Left kidney (tissue), 2 donors: Measurements from ENCODE around the gene IPO11. TPM values are rescaled to one million over a fixed set of nuclear protein-coding genes. Genes with fewer than 3 reads are reported as not detected.

ENCODE experiments used
- DNase-seq: peaks from one replicate; pipeline ENCODE4 v3.0.0-alpha.2; 2013
- polyA plus RNA-seq: library from polyadenylated mRNA; unstranded; fragments of 120-200 nt; gene quantifications from one replicate; pipeline ENCODE4 v1.2.1, GENCODE V29; 2013; ENCODE audit not compliant: insufficient read length

The IPO11 gene
- polyA plus RNA-seq, 1 donor, result 37.8 TPM

DNA sequence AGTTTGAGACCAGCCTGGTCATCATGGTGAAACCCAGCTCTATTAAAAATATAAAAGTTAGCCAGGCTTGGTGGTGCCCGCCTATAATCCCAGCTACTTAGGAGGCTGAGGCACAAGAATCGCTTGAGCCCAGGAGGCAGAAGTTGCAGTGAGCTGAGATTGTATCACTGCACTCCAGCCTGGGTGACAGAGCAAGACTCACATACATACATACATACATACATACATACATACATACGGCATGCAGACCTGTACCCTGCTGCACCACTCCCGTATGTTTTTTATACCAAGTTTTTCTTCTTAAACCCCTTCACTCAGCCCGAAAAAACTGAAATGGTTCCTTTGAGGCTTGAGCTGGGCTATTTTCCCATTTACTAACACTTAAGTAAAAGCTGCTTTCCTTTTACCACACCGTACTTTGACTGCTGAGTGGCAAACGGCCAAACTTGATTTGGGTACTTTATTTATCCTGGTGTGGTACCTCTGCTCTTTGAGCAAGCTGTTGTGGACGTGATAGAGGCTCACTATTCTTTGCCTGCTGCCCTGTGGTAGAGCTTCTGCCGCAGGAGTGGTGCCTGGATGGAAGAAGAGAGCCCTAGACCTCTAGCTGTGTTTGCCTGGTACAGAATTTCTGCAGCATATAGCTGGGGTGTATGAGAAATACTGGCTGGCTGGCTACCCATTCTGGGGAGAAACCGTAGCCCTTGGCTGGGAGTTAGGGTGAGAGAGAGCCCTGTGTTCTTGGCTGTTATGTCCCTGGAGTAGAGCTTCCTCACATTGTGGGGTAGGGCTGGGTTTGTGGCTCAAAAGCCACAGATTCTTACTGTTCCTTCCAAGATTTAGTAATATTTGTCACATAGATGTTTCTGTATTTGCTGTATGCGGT is 19.4 kb downstream of the IPO11 start:
- no peak for DNase-seq

DNA sequence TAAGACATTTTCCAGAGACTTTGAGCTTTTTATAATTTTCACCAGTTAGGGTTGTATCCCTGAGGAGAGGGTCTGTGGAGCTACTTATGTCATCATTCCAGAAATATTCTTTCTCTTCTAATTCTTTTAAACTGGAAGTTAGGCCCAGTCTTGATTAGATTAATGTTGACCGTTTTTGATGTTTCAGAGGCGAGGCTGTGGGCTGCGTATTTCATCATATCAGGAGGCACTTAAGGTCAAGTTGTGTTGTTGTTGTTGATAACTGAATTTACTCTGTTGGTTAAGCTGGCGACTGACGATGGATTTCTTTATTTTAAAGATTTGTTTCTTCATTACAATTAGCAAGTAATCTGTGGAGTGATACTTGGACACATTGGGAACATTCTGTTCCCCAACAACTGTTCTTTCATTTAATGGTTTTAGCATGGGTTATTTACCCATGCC is 20.1 kb downstream of the IPO11 start:
- DNase-seq, result no peak

DNA sequence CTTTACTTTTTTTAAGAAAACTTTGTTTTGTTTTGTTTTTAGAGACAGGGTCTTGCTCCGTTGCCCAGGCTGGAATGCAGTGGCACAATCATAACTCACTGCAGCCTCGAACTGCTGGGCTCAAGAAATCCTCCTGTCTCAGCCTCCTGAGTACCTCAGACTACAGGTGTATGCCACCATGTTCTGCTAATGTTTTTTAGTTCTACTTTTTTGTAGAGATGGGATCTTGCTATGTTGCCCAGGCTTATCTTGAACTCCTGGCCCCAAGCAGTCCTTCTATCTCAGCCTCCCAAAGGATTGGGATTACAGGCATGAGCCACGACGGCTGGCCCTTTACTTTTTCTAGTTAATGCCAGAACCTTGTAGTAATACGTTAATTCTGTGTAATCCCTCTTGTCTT is 36.0 kb downstream of the IPO11 start:
- DNase-seq, result no peak

DNA sequence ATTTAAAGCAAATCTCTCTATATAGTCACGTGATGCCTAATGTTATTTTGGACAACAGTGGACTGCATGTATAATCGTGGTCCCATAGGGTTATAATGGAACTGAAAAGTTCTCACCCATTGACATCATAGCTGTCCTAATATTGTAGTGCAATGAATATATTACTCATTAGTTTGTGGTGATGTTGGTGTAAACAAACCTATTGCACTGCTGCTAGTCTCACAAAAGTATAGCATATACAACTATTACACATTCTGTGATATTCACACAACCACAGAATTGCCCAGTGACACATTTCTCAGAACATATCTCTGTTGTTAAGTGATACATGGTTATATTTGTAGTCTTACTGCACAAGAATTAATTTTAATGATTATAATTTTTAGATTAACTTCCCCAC is 37.7 kb downstream of the IPO11 start:
- DNase-seq, result no peak

DNA sequence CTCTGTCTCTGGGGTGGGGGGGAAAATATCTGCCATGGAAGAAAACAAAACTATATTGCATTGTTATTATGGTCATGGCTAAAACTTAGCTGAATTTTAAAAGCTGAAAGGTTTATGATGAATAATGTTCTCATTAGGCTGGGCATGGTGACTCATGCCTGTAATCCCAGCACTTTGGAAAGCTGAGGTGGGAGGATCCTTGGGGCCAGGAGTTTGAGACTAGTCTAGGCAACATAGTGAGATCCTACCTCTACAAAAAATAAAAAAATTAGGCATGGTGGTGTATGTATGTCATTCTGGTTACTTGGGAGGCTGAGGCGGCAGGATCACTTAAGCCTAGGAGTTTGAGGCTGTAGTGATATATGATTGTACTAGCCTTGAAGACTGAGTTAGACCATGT is 44.5 kb downstream of the IPO11 start:
- no peak for DNase-seq

DNA sequence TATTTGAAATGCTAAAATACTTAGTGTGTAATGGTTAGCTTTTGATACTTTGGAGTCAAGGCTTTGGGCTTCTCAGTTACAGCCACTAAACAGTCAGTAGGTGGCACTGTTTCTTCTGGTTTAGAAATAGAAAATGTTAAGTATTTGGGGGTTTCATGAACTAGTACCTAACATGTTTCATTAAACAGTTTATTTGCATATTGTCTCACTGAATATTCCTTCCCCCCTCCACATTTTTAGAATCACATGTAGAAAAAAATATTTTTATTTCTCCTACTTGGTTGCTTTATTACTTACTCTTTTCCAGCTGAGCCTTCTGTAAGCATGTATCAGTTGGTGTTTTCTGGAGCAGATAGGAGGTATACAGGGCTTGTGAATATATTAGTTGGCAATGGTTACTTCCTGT is 48.0 kb downstream of the IPO11 start:
- DNase-seq, result peak; percentile 51

DNA sequence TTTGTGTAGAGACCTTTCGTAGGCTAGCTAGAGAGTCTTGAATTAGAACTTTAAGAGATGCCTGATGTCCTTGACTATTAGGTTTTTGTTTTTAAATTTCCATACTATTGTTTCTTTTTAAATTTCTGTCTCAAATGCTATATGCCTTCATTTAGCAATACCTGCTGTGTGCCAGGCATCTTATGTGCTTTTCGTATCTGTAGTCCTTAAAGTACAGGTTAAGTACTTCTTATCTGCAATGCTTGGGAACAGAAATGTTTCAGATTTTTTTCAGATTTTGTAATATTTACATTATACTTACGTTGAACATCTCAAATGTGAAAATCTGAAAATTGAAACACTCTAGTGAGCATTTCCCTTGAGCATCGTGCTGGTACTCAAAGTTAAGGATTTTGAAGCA is 49.0 kb downstream of the IPO11 start:
- no peak for DNase-seq

DNA sequence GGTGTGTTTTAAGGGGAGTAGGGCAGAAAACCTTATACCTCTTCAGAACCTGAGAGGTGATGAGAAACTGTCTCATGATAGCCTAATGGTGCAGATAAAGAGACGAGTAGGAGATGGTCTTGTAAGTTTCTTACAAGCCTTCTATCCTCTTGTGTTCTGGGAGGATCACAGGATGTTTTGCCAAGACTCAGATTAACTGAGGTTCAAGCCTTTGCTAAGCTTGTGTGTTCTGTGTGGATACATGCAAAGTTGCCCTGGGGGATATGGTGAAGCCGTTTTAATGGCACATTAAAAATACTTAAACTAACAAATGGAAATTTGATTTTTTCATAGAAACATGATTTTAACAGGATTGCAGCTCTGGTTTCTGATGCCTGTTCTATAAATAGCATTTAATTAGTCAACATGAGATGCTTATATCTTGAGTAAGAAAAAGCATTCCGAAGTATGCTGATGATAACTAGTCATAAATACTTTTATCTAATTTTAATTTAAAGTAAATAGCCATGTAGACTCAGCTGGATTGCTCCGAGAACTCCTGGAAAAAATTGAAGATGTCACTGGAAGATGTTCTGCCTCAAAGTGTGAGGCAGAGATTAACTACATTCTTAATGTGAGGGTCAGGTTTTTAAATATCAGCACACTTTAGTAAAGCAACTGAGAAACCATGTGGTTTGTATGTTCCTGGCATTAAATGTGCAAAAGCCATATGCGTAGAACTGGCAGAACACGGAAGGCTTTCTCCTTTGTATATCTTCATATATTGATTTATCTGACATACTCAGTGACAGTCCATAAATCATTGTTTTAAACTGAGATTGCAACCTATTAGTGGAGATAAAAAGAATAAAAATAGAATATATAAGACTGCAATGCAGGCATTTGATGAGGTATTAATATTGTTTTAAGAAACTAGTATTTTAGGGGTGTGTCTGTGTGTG is 53.7 kb downstream of the IPO11 start:
- no peak for DNase-seq

DNA sequence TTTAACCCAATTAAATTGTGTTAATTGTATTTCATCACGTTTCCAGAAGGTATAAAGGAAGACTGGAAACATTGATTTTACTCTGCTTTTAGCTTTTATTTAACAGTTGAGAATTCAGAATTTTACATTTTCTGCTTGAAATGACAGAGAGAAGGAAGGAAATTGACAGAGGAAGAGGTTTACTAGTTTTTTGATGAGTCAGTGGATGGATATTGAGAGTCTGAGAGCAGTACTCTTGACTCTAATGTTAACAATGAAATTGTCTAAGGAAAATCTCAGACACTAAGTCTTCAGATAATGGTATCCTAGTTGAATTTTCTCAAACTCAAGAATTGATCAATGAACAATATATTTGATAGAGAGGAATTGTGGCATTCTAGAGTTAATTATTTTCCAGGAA is 60.6 kb downstream of the IPO11 start:
- DNase-seq, result no peak

DNA sequence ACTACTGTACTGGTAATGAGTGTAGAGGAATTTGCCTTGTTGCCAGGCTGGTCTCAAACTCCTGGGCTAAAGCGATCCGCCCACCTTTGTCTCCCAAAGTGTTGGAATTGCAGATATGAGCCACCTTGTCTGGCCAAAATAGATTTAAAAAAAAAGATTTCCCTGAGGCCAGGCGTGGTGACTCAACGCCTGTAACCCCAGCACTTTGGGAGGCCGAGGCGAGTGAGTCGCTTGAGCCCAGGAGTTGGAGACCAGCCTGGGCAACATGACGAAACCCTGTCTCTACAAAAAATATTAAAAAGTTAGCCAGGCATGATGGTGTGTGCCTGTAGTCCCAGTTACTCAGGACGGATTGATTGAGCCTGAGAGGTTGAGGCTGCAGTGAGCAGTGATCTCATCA is 62.5 kb downstream of the IPO11 start:
- no peak for DNase-seq

DNA sequence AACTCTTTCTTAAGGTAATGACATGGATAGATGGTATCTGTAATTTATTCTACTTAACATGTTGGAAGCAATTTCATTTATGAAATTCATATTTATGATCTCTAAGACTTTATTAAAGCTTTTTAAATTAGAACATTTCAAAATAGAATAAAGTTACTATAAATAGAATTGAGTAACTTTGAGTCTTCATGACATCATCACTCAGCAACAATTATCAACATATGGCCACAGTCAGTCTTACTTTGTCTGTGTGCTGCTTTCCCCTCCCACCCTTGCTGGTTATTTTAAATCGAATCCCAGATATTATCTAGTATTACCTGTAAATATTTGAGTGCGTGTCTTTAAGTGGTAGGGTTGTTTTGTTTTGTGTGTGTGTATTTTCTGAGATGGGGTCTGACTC is 65.2 kb downstream of the IPO11 start:
- no peak for DNase-seq

DNA sequence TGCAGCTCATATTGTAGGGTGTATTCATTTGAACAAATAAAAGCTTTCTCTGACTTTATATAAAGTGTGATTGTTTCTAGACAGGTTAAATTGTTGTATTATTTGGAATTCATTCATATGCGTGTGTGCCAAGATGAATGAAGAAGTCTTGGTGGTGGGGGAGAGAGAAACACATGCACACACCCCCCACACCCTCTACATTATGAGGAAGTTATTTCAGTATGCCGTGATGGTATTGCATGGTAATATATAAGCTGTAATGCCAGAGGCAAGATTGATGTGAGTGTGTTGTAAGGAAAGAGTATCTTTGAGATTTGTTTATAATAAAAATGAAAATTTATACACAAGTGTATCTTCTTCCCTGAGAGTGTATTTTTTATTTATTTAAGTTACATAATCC is 71.0 kb downstream of the IPO11 start:
- no peak for DNase-seq

DNA sequence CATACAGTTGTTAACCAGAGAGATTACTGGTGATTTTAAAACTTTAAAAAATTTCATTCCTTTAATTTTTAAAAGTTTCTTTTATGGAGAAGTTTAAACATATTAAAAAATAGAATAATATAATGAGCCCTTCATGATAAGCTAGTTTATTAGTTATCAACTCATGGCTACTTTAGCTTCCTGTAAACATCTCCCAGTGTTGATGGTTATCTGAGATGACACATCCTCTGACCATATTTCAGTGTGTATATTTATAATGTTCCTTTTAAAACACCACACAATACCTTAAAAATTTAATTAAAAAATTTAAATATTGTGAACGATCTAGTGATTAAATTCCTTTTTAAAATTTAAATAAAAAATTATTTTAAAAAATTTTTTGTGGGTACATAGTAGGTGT is 74.1 kb downstream of the IPO11 start:
- no peak for DNase-seq

DNA sequence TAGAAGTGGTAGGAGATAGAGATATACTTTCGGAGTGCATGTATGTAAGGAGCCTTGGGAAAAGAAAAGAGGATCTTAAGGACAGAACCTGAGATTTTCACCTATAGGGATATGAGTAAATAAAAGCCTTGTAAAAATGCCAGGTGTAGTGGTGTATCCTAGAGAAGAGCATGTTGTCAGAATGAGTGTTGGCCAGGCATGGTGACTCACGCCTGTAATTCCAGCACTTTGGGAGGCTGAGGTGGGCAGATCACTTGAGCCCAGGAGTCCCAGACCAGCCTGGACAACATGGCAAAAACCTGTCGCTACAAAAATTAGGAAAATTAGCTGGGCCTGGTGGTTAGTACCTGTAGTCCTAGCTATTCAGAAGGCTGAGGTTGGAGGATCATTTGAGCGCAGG is 76.0 kb downstream of the IPO11 start:
- no peak for DNase-seq

DNA sequence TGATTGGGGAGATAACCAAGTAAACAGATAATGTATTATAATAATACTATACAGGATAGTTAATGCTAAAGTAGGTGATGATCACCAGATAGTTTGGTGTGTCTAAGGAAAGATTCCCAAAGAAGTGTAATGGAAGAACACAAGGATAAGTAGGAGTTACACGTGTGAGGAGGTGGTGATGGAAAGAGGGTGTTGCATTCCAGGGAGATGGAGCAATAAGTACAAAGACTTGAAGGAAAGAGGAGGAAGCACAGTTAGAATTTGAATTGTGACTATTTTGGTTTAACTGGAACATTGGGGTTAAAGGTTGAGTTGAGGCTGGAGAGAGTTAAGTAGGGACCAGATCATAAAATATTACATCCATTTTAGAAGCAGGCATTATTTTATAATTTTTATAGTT is 76.9 kb downstream of the IPO11 start:
- DNase-seq, result no peak

DNA sequence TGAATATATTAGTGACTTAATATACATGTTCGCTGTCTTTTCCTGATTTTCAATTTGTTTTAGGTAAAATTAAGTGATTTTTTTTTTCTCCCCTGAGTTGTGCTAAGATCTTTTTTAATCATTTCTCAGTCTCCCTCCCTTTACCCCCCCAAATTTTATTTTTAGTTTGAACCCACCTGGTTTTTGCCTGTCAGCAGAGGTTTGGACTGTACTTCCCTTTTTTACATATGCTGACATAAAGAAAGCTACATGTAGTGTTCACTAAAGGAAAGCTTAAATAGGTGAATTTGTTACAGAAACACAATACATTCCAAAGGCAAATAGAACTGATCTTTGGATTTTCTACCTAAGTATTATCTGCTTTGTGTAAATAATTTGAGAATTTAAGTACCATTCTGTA is 82.2 kb downstream of the IPO11 start:
- no peak for DNase-seq

DNA sequence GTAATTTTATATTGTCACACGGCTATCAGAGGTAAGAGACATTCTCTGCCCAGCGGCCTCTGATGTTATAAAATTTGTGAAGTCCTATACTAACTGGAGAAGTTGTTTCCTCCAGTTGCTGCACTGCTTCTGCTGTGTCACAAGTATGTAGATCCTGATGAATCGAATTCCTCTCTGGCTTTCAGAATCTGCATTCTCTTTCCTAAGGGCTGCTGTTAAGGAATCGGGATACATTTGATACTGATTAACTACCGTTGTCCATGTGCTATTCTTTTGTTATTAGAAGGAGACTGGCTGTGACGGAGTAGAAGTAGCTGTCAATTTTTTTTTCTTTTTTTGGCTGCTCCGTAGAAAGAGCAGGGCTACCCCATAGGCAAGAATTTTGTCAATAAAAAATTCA is 84.3 kb downstream of the IPO11 start:
- DNase-seq, result no peak

DNA sequence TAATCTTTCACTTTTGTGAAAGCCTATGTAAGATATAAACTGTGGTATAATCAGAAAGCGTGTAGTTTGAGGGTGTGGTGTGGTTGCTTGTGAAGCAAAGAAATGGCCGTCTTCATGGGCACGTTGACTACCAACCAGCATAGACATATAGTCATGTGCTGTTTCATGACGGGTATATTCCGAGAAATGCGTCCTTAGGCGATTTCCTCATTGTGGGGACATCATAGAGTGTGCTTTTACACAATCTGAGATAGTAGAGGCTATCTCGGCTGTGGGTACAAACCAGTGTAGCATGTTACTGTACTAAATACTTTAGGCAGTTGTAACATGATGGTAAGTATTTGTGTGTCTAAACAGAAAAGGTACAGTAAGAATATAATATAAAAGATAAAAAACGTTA is 86.4 kb downstream of the IPO11 start:
- no peak for DNase-seq

DNA sequence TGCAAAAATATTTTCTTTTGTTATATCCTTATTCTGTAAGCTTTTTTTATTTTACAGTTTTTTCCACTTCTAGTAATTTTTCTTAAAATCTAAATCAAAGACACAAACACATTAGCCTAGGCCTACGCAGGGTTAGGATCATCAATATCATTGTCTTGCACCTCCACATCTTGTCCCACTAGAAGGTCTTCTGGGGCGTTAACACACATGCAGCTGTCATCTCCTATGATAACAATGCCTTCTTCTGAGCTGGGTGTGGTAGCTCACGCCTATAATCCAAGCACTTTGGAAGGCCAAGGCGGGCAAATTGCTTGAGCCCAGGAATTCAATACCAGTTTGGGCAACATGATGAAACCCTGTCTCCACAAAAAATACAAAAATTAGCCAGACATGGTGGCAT is 87.2 kb downstream of the IPO11 start:
- DNase-seq, result no peak

DNA sequence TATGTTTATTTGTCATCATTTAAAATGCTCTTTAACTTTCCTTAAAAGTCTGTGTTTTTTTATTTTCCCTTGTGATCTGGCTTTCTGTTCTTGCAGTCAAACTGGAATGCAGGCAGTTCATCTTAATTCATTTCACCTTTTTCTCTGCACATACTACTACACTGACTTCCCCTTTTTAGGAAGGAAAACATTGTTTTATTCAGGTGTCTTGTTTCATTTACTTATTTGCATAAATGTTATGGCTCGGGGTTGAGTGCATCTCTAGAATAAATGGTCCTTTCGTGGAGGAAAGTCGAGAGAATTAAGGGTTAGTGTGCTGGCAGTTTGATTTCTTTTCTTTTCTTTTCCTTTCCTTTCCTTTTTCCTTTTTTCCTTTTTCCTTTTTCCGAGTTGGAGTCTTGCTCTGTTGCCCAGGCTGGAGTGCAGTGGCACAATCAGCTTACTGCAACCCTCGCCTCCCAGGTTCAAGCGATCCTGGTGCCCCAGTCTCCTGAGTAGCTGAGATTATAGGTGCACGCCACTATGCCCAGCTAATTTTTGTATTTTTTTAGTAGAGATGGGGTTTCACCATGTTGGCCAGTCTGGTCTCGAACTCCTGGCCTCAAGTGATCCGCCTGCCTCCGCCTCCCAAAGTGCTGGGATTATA is 90.0 kb downstream of the IPO11 start:
- no peak for DNase-seq

DNA sequence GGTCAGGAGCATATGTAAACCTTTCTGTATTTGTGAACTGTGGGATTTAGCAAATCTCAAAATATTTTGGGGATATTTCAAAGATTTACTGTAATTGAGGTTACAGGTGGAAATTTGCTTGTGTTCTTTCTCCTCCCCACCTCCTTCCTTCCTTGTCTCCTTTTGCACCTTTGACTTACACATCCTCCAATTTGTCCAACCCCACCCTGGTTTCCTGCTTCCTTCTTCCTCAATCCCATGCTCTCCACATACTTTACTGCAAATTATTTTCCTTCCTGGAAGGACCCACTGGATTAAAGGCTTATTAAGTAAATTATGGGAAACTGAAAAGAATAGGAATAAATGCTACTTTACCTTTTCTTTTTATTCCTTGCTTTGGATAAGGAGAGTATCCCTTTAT is 91.6 kb downstream of the IPO11 start:
- DNase-seq, result no peak

DNA sequence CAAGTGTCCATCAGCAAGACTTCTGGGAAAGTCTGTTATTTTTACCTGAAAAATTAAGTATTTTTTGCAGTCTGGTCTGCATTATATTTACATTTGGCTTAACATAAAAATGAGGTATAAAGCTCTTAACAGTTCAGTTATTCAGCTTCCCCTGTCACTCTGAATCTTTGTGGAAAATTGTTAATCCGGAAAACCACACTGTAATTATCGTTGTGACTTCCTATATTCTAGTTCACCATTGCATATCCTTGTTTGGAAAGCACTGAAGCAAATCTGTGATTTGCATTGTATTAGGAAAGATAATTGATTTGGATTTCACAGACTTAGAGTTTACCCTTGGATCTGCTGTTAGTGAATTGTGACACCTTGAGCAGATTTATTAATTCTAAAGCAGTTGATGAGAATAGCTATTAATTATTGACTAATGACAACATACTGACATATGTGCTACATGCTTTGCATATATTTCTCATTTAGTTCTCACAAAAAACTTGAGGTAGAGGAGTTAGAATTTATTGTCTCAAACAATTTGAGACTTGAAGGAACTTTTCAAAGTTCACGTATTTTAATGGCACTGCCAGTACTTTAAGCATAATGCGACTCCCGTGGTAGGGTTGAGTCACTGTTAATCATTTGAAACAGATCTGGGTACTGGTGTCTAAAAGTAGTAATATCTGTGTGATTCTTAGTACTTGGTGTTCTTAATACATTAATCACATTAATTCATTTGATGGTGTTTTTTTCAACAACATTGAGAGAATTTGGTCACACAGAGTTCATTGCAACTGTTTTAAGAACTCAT is 94.3 kb downstream of the IPO11 start:
- peak; percentile 2 for DNase-seq
